ENCODE data around the gene TFAP2E.

DNA sequence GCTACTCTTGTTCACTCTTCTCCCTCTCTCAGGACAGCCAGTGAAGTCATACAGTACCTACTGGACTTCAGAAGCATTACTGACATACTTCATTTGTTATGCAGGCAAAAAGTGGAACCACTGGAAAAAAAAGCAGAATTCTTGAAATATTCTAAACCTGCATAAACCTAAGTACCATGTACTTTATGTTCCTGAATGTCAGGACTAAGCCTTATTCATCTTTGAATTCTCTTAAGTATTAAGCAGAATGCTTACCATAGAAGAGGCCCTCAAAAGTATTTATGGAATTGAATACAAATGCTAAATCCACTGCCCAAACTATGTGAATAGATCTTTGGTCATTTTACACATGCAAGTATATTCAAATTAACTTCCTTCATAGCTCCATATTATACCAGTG is 60.4 kb downstream of the TFAP2E start:
- TF ChIP-seq, protein P1, sequence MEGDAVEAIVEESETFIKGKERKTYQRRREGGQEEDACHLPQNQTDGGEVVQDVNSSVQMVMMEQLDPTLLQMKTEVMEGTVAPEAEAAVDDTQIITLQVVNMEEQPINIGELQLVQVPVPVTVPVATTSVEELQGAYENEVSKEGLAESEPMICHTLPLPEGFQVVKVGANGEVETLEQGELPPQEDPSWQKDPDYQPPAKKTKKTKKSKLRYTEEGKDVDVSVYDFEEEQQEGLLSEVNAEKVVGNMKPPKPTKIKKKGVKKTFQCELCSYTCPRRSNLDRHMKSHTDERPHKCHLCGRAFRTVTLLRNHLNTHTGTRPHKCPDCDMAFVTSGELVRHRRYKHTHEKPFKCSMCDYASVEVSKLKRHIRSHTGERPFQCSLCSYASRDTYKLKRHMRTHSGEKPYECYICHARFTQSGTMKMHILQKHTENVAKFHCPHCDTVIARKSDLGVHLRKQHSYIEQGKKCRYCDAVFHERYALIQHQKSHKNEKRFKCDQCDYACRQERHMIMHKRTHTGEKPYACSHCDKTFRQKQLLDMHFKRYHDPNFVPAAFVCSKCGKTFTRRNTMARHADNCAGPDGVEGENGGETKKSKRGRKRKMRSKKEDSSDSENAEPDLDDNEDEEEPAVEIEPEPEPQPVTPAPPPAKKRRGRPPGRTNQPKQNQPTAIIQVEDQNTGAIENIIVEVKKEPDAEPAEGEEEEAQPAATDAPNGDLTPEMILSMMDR (conservative IDR thresholded peaks at IDR 0.05): no peak
- TF ChIP-seq EZH2 (IDR thresholded peaks at IDR 0.05; ENCODE audit: low read depth): no peak

All from PC-9 (cell line).